SK-N-SH (cell line): ENCODE measurements around the gene TRIM60.

Experiments
- EZH2phosphoT487 ChIP-seq: fragments of 200-600 bp; sonication (generic); IDR thresholded peaks from 2 replicates; pipeline ENCODE4 v1.6.1; 2017; ENCODE audit warnings: low read depth, mixed run types, mild to moderate bottlenecking, antibody characterized with exemption, moderate library complexity, borderline replicate concordance
- FOSL2 ChIP-seq: IDR thresholded peaks from 2 replicates; pipeline ENCODE4 v1.4.0; 2012; ENCODE audit warnings: low read depth, mild to moderate bottlenecking, moderate library complexity, borderline replicate concordance
- REST ChIP-seq: IDR thresholded peaks from 2 replicates; pipeline ENCODE4 v1.6.1; 2012; ENCODE audit warnings: mild to moderate bottlenecking, low read depth, low read length, moderate library complexity
- RFX5 ChIP-seq: IDR thresholded peaks from 2 replicates; pipeline ENCODE4 v1.6.1; 2012; ENCODE audit warnings: mild to moderate bottlenecking, improper control_type of control experiment, low read length
- SIN3A ChIP-seq: IDR thresholded peaks from 2 replicates; pipeline ENCODE4 v1.6.1; 2012; ENCODE audit warnings: low read depth, mild to moderate bottlenecking, low read length, moderate library complexity, borderline replicate concordance

GRCh38 chr4:165053645-165054044 lies 21.8 kb downstream of the TRIM60 start, which contains the start of gene TRIM75:
- TF ChIP-seq REST (no peak), RFX5 (no peak), EZH2phosphoT487 (no peak), FOSL2 (no peak), SIN3A (no peak)
